ENCODE data around the gene SLC7A6.

Gene SLC7A6

DNA sequence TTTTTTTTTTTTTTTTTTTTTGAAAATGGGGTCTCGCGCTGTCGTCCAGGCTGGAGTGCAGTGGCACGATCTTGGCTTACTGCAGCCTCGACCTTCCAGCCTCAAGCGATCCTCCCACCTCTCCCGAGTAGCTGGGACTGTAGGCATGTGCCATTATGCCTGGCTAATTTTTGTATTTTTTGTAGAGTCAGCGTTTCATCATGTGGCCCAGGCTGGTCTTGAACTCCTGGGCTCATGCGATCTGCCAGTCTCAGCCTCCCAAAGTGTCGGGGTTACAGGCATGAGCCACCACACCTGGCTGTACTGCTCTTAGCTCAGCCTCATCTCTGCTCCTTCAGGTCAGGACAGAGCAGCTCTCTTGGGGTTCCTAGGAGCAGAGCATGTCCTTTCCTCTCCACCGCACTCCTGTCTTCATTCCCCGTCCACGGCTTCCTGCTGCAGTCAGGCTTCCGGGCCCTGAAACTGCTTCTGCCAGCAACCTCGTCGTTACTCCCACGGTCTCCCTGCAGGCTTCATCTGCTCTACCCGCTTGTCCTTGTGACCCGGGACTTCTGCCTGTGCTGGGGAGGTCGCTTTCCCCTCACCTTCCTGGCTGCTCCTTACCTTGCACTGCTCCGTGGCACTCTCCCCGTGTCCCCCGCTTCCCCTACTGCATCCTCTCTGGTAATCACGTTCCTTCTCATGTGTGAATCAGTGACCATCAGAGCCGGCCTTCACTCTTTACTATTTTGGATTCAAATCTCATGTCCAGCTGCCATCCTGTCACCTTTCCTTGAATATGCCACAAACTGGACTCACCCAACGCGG lies 84.5 kb downstream of the SLC7A6 start:
- DNase-seq, result no peak

- no peak for DNase-seq
Measured at GRCh38 chr16:68349838-68350410, 85.6 kb downstream of the SLC7A6 start.

DNA sequence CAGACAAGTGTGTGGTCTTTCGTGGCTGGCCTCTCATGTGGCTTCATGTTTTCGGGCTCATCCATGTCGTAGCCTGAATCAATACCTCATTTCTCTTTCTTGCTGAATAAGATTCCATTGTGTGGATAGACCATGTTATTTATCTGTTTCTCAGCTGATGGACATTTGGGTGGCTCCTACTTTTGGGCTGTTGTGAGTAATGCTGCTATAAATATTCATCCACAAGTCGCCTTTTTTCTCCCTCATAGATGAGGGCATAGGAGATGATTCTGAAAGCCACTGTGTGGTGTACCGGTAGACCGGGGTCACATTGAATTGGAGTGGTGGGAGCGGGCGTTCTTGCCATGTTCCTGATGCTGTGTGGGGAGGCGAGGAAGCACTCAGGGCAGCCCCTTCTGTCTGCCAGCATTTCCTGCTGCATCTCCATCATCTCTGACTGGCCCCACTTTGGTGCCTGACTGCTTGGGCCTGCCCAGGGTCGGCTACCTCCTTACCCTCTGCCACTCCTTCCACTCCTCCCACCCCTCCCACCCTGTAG lies 86.6 kb downstream of the SLC7A6 start:
- no peak for DNase-seq
